Neuronal stem cell (in vitro differentiated cells): ENCODE measurements around the gene CERK.

Source experiments
- DNase-seq: peaks from one replicate; pipeline ENCODE4 v3.0.0-alpha.2; 2013; ENCODE audit warnings: low spot score
- H2AFZ ChIP-seq: one replicate; pipeline ENCODE4 v1.6.1; 2013; ENCODE audit warnings: mild to moderate bottlenecking, low read length, inconsistent platforms
- H2AK5ac ChIP-seq: 2 replicates; pipeline ENCODE4 v1.6.1; 2013; ENCODE audit warnings: low read depth, mild to moderate bottlenecking, inconsistent platforms, low read length, moderate library complexity, mixed read lengths
- H2BK120ac ChIP-seq: 2 replicates; pipeline ENCODE4 v1.6.1; 2013; ENCODE audit warnings: low read depth, mild to moderate bottlenecking, inconsistent platforms, low read length, moderate library complexity, mixed read lengths
- H2BK12ac ChIP-seq: one replicate; pipeline ENCODE4 v1.6.1; 2013; ENCODE audit warnings: low read length, inconsistent platforms
- H2BK15ac ChIP-seq: 2 replicates; pipeline ENCODE4 v1.6.1; 2013; ENCODE audit warnings: mild to moderate bottlenecking, low read length, inconsistent platforms, mixed read lengths
- H2BK5ac ChIP-seq: one replicate; pipeline ENCODE4 v1.6.1; 2013; ENCODE audit warnings: inconsistent platforms, mild to moderate bottlenecking, low read length, moderate library complexity
- H3K14ac ChIP-seq: one replicate; pipeline ENCODE4 v1.6.1; 2013; ENCODE audit warnings: low read length, inconsistent platforms
- H3K18ac ChIP-seq: 2 replicates; pipeline ENCODE4 v1.6.1; 2013; ENCODE audit warnings: low read length, inconsistent platforms
- H3K23ac ChIP-seq: 2 replicates; pipeline ENCODE4 v1.6.1; 2013; ENCODE audit warnings: low read depth, mild to moderate bottlenecking, mixed read lengths, low read length, inconsistent platforms; ENCODE audit not compliant: poor library complexity
- H3K27ac ChIP-seq: replicated peaks from 3 replicates; pipeline ENCODE4 v1.5.1; 2013; ENCODE audit warnings: low read length, inconsistent platforms
- H3K27me3 ChIP-seq, 3 experiments: 2 replicates each; pipeline ENCODE4 v1.6.1; 2013; ENCODE audit warnings: low read length in 3 of 3, mild to moderate bottlenecking in 2 of 3, inconsistent platforms in 1 of 3, low read depth in 1 of 3, mixed read lengths in 1 of 3, moderate library complexity in 1 of 3; ENCODE audit not compliant: control insufficient read depth in 3 of 3, insufficient read depth in 3 of 3
- H3K36me3 ChIP-seq, 2 donors: replicated peaks in 1 of 2; 2 replicates each; pipeline ENCODE4 v1.6.1; 2013; ENCODE audit warnings: low read length in 2 of 2; ENCODE audit not compliant: control insufficient read depth in 2 of 2, insufficient read depth in 2 of 2
- H3K4ac ChIP-seq: 2 replicates; pipeline ENCODE4 v1.6.1; 2013; ENCODE audit warnings: inconsistent platforms, mild to moderate bottlenecking, low read length, moderate library complexity
- H3K4me1 ChIP-seq, 2 donors: 1 replicate in 1 of 2; 2 replicates in 1 of 2; pipeline ENCODE4 v1.6.1; 2013; ENCODE audit warnings: low read length in 2 of 2, low read depth in 1 of 2; ENCODE audit not compliant: control insufficient read depth in 2 of 2, insufficient read depth in 1 of 2
- H3K4me2 ChIP-seq: one replicate; pipeline ENCODE4 v1.6.1; 2013; ENCODE audit warnings: mild to moderate bottlenecking, low read length, inconsistent platforms; ENCODE audit not compliant: insufficient read depth, poor library complexity, severe bottlenecking
- H3K4me3 ChIP-seq, 2 donors: 2 replicates each; pipeline ENCODE4 v1.5.1; 2013; ENCODE audit warnings: low read length in 2 of 2, mild to moderate bottlenecking in 2 of 2, inconsistent platforms in 1 of 2, moderate library complexity in 1 of 2
- H3K79me1 ChIP-seq: one replicate; pipeline ENCODE4 v1.6.1; 2013; ENCODE audit warnings: low read depth, mild to moderate bottlenecking, inconsistent platforms, low read length, moderate library complexity
- H3K9ac ChIP-seq: one replicate; pipeline ENCODE4 v1.6.1; 2013; ENCODE audit warnings: mild to moderate bottlenecking, low read depth, low read length, inconsistent platforms; ENCODE audit not compliant: poor library complexity
- H3K9me3 ChIP-seq, 2 donors: replicated peaks in 1 of 2; 2 replicates each; pipeline versions ENCODE3 to v1.6.1; 2013; ENCODE audit warnings: low read length in 2 of 2, mild to moderate bottlenecking in 2 of 2, inconsistent platforms in 1 of 2, low read depth in 1 of 2, mixed read lengths in 1 of 2, moderate library complexity in 1 of 2; ENCODE audit not compliant: control insufficient read depth in 2 of 2, insufficient read depth in 1 of 2
- H4K8ac ChIP-seq: one replicate; pipeline ENCODE4 v1.6.1; 2013; ENCODE audit warnings: low read depth, mild to moderate bottlenecking, inconsistent platforms, low read length, moderate library complexity
- H4K91ac ChIP-seq: one replicate; pipeline ENCODE4 v1.6.1; 2013; ENCODE audit warnings: low read length, low read depth, mild to moderate bottlenecking, inconsistent platforms; ENCODE audit not compliant: poor library complexity
- WGBS, 2 donors: extraction: QIAGEN DNeasy Blood & Tissue Kit; methylation state at CpG; one replicate each; pipeline ENCODE4 v1.1.7; 2013; ENCODE audit warnings: missing lambda C conversion rate in 2 of 2, mixed read lengths in 1 of 2; ENCODE audit not compliant: insufficient read length in 2 of 2, insufficient replicate concordance in 1 of 2; ENCODE audit errors: extremely low coverage in 2 of 2; 5-methylcytosine and 5-hydroxymethylcytosine counted together

The CERK gene

DNA sequence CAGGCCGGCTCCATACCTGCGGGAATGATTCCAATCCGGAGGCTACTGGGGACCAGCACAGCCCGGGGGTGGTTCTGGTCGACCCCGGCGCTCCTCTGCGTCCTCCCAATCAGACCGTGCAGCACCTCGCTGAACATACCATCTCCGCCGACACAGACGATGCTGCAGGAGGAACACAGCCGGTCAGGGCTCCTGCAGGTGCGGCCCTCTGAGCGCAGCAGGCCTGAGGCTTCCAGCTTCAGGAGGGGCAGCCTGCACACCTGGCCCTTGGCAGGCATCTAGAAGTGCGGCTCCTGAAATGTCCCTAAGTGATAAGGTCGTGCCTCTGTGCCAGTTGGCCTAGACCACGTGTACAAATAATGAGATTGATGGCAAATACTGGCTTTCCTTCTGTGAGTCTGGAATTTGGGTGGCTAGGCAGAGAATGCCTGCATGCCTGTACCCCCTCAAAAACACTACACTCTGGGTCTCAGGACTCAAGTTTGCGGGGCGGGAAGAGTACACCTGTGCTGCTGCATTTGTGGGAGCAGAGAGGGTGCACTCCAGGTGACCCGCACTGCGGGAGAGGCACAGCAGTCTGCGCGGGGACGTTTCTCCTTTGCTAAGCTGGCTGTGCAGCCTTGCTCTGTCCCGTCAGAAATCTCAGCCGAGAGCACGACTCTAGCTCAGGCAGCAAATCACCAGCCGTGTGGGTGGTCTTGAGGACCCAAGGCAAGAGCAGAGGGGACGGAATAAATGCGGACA is 30.1 kb downstream of the CERK start:
- Histone ChIP-seq H3K18ac (no peak overlapping the region), H3K4me1 (no peaks in the 10 kb centered on the region), H3K79me1 (peaks cover 3% of the 10 kb centered on the region), H3K9me3 (no peaks in the 10 kb centered on the region), H3K23ac (peak overlapping the region; percentile 62), H3K4ac (no peak overlapping the region), H3K4me2 (no peak overlapping the region), H3K27me3 (no peaks in the 10 kb centered on the region), H3K27ac (no peak overlapping the region), H3K36me3 (peaks cover 58 to 93% of the 10 kb centered on the region in 2 donors), H4K91ac (no peak overlapping the region), H2BK15ac (no peak overlapping the region), H3K14ac (no peak overlapping the region), H2AK5ac (no peak overlapping the region), H2AFZ (no peak overlapping the region), H2BK5ac (peak overlapping the region; percentile 46), H2BK120ac (no peak overlapping the region), H3K9ac (no peak overlapping the region), H4K8ac (no peak overlapping the region), H3K4me3 (no peak overlapping the region), H2BK12ac (no peak overlapping the region)
- no peak for DNase-seq
- WGBS, 2 donors, result no CpG with 5 or more reads among the region's 32 CpGs

DNA sequence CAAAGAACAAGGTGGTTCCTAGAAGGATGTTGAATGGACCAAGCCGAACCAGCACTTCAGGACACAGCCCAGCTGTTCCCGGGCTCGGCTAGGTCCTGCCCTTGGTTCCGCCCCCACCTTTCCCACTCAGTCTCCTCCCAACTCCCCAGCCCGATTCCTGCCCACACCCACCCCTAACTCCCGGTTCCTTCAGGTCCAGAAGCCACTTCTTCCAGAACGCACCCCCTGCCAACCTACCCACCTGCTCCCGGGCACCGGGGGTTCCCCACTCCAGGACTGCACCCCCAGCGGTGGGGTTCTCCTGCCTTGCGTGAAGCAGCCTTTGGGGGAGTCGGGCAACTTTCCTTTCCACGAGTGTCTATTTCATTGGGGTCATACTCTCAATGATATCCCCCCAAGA is 30.7 kb downstream of the CERK start:
- Histone ChIP-seq H2AK5ac (no peak overlapping the region), H3K36me3 (peaks cover 62 to 97% of the 10 kb centered on the region in 2 donors), H2BK120ac (no peak overlapping the region), H3K4me1 (no peaks in the 10 kb centered on the region), H2BK15ac (no peak overlapping the region), H2BK5ac (peak overlapping the region; percentile 46), H3K27ac (no peak overlapping the region), H3K14ac (peak overlapping the region; percentile 44), H3K27me3 (no peaks in the 10 kb centered on the region), H3K18ac (no peak overlapping the region), H4K8ac (no peak overlapping the region), H3K4me3 (no peak overlapping the region), H3K79me1 (peaks cover 3% of the 10 kb centered on the region), H3K4me2 (no peak overlapping the region), H2AFZ (no peak overlapping the region), H3K9me3 (no peaks in the 10 kb centered on the region), H3K9ac (no peak overlapping the region), H4K91ac (no peak overlapping the region), H2BK12ac (no peak overlapping the region), H3K23ac (no peak overlapping the region), H3K4ac (no peak overlapping the region)
- WGBS, 2 donors, result no CpG with 5 or more reads among the region's 13 CpGs
- no peak for DNase-seq

DNA sequence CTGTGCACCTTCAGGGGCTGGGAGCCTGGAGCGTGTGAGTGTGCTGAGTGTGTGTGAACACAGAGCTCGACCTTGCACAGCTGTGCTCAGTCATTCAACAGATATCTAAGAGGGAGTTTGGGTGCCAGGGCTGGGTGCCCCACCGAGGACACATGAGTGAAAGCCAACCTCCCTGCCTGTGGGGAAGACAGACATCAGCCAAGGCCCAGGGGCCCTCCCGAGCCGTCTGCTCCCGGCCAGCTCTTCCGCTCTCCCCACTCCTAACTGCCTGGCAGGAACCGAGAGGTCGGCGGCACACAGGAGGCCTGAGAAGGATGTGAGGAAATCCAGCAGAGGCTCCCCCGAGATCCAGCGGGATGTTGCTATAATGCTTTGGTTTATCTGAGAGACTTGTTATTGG is 32.0 kb downstream of the CERK start:
- Histone ChIP-seq H2BK5ac (no peak overlapping the region), H3K4me2 (no peak overlapping the region), H2AFZ (no peak overlapping the region), H2BK15ac (no peak overlapping the region), H4K8ac (no peak overlapping the region), H2BK12ac (no peak overlapping the region), H3K18ac (no peak overlapping the region), H3K23ac (no peak overlapping the region), H3K4me3 (no peak overlapping the region), H3K4me1 (no peaks in the 10 kb centered on the region), H3K36me3 (peaks cover 64 to 96% of the 10 kb centered on the region in 2 donors), H3K27ac (no peak overlapping the region), H3K79me1 (peaks cover 7% of the 10 kb centered on the region), H3K4ac (no peak overlapping the region), H3K14ac (no peak overlapping the region), H2BK120ac (no peak overlapping the region), H2AK5ac (no peak overlapping the region), H3K9me3 (no peaks in the 10 kb centered on the region), H4K91ac (no peak overlapping the region), H3K9ac (no peak overlapping the region), H3K27me3 (no peaks in the 10 kb centered on the region)
- WGBS, 2 donors, result no CpG with 5 or more reads among the region's 12 CpGs
- no peak for DNase-seq

DNA sequence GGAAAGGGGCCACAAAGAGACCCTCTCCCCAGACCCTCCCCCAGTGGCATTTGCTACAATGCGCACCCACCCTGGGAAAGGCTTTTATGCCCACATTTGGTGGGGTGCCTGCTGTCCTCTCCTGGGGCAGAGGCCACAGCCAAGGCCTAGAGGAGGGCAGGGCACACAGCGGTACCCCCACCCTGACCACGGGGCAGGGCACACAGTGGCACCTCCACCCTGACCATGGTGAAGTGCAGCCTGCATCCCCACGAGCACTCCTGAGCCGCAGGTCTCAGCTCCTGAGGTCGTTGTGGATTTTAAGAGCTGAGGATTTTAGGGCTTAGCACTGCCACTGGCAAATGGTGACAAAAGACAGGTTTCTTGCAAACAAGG is 34.1 kb downstream of the CERK start:
- Histone ChIP-seq H3K4me2 (no peak overlapping the region), H3K27ac (no peak overlapping the region), H3K4ac (peak overlapping the region; percentile 76), H2BK15ac (no peak overlapping the region), H2AK5ac (no peak overlapping the region), H3K14ac (peak overlapping the region; percentile 82), H4K91ac (no peak overlapping the region), H3K36me3 (peaks cover 62 to 95% of the 10 kb centered on the region in 2 donors), H3K9me3 (no peaks in the 10 kb centered on the region), H3K4me1 (no peaks in the 10 kb centered on the region), H2BK12ac (no peak overlapping the region), H4K8ac (no peak overlapping the region), H3K9ac (no peak overlapping the region), H3K4me3 (peak overlapping the region in 1 of 2 donors; percentile 63), H2AFZ (no peak overlapping the region), H3K18ac (no peak overlapping the region), H2BK120ac (no peak overlapping the region), H3K79me1 (peaks cover 8% of the 10 kb centered on the region), H2BK5ac (peak overlapping the region; percentile 24), H3K27me3 (no peaks in the 10 kb centered on the region), H3K23ac (no peak overlapping the region)
- WGBS, 2 donors, result no CpG with 5 or more reads among the region's 6 CpGs
- DNase-seq, result no peak
